Measurements from ENCODE around the gene OTUD5.

- TF ChIP-seq CTCF (conservative IDR thresholded peaks at IDR 0.05; ENCODE audit: low read depth, low read length) = no peak
- no peak for TF ChIP-seq EZH2 (IDR thresholded peaks at IDR 0.05; ENCODE audit: low read length, unreplicated experiment)
These were observed 47.6 kb downstream of the OTUD5 start for GRCh38 chrX:48909703-48910294.

All from PC-3 (cell line).